Hypothalamus (tissue), 51 donors: ENCODE results near the gene THPO.

Source experiments
- DNase-seq, 51 donors: peaks; one replicate each; lab custom pipeline; 2025; lab: John Stamatoyannopoulos, UW

Gene THPO

DNA sequence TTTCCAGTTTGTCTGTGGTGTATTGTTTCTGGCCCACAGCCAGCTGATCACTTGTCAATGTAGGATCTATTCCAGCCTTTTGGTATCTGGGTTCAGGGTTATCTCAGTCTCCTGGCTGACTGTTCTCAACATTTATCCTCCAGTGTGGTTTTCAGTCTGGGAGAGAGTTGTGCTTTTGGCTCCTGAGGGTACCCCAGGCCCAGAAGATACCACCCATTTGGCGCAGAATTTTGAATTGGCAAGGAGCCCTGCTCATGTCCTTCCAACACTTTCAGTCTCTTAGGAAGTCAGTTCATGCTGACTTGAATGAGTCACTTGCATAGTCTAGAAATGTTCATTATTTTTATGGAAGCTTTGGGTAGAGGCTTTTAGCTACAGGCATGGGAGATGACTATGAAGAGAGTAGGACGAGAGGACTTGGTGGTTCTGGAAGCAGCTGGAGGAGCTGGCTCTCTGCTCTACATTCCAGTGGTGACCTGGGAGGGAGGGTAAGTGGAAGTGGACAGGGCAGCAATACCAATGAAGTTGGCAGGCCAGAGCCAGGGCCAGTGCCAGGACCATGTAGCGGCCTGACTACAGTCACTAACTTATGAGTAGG is 9.3 kb downstream of the THPO start:
- DNase-seq: peak in 30 of 51 donors; percentile 10 to 71 (median 46)

DNA sequence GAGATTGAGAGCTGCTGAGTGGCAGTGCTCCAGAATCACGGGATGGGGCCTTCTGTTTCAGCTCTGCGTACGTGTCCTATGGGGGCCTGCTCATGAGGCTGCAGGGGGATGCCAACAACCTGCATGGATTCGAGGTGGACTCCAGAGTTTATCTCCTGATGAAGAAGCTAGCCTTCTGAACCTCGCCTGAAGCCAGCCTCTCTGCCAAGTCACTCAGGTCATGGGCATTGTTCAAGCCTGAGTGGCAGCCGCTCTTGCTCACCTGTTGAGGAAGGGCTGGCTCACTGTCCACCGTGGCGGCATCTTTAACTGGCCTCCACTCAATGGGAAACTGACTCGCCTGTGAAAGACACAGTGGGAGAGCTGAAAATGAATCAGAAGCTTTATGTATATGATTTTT is 9.9 kb downstream of the THPO start:
- peak in 1 of 51 donors; percentile 32 for DNase-seq

- no peak for DNase-seq
Observed at GRCh38 chr3:184366619-184367289, 11.3 kb downstream of the THPO start.

GRCh38 chr3:184362668-184363546 is 15.1 kb downstream of the THPO start:
- DNase-seq: peak; percentile 66 to 97 (median 89)

- peak in 48 of 51 donors; percentile 17 to 93 (median 78) for DNase-seq
Observed at GRCh38 chr3:184361932-184362667, 15.9 kb downstream of the THPO start.

DNA sequence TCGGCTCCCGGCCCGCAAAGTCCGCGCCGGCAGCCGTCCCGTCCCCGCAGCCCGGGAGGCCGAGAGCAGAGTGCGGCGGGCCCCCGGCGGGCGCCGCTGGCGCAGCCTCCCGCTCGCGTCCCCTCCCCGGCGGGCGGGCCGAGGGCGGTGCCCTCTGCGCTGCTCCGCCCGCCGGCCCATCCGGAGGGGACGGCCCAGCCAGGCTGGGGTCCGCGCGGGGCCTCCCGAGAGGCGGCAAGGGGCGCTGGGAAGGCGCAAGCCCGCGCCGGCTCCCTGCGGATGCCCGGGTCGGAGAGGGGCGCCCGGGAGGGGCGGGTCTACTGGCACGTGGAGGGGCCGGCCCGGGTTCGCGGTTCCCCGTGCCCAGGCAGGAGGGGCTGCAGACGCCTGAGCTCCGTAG is 16.5 kb downstream of the THPO start, which contains the start of the genes CLCN2 and POLR2H:
TSS of gene CLCN2 (minus strand) at position 74 of the 400 bp plus-strand sequence. CDS start 126 bp downstream, outside the sequence.
TSS of gene POLR2H (plus strand) at position 179 of the 400 bp plus-strand sequence. CDS start 1,783 bp downstream, outside the sequence.
- DNase-seq: peak in 44 of 51 donors; percentile 34 to 83 (median 67)

GRCh38 chr3:184360929-184361531 is 17.0 kb downstream of the THPO start:
- DNase-seq: peak in 2 of 51 donors; percentile 55 to 61

- DNase-seq: peak in 9 of 51 donors; percentile 14 to 60 (median 38)
Observed at GRCh38 chr3:184360070-184360928, 17.7 kb downstream of the THPO start.

DNA sequence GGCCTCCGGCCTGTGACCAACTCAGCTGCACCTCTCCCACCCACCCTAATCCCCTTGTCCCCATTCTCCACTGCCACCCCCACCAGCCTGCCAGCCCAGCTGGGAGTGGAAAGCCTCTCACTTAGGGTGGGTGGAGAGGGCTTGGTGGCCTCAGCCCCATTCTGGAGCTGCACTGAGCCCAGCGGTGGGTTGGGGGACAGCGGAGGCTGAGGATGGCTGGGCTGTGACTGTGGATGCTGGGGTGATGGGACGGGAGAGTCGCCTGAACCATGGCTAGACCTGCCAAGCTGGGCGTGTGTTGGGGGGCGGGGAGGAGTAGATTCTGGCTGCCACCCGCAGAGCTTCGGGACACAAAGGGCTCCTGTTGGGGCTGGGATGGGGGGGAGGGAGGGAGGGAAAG is 18.4 kb downstream of the THPO start:
- DNase-seq: peak in 44 of 51 donors; percentile 14 to 89 (median 54)

DNA sequence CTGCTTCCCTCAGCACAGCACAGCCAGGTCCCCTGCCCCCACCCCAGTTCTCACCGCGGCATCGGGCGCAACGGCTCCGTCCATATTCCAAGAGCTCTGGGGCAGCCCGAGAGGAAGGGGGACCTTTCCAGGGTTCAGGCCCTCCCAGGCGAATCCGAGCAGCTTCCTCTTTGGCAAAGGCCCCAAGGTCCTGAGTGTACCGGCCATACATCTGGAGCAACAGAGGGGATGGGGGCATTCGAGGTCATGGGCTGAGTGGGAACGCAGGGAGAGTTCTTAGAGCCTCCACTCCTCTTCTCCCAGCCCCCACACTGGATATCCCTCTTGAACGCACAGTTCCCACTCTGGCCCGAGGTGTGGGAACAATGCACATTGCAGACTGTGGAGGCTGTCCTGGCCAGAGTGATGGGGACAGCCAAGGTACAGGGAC is 19.1 kb downstream of the THPO start:
- no peak for DNase-seq

- no peak for DNase-seq
Observed at GRCh38 chr3:184358124-184358767, 19.8 kb downstream of the THPO start.

DNA sequence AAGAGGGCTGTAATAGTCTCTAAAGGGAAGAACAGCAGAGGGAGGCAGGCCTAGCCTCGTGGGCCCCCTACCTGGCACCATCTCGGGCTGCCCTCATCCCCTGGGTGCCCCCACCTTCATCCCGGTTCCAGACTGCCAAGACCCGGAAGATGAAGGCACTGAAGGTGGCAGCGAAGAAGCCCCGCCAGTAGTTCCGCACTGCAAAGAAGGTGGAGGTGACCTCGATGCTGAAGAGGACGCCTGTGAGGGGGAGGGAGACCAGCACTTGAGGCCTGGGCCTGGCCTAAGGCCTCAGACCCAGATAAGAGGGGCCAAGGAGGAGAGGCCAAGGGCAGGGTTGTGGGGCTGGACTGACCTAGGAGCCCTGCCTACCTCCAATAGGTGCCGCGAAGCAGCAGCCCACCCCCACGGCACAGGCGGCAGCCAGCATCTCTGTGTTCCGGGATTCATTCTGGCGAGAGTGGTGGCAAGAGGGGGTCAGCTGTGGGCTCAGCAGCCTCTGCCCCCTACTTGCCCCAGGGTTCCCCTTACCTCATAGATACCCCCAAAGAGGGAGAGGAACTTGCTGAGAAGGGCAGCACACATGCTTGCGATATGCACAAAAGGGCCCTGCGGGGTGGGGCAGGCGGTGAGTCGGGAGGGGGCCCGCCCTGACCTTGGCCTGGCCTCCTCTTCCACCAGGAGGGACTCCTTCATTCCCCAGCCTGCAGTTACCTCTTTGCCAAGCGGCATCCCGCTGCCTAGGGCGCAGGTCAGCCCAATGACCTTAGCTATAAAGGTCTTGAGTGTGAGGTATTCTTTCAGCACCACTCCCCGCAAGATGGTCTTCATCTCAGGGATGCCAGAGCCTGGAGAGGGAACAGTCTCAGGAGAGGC is 20.5 kb downstream of the THPO start:
- DNase-seq: no peak

DNA sequence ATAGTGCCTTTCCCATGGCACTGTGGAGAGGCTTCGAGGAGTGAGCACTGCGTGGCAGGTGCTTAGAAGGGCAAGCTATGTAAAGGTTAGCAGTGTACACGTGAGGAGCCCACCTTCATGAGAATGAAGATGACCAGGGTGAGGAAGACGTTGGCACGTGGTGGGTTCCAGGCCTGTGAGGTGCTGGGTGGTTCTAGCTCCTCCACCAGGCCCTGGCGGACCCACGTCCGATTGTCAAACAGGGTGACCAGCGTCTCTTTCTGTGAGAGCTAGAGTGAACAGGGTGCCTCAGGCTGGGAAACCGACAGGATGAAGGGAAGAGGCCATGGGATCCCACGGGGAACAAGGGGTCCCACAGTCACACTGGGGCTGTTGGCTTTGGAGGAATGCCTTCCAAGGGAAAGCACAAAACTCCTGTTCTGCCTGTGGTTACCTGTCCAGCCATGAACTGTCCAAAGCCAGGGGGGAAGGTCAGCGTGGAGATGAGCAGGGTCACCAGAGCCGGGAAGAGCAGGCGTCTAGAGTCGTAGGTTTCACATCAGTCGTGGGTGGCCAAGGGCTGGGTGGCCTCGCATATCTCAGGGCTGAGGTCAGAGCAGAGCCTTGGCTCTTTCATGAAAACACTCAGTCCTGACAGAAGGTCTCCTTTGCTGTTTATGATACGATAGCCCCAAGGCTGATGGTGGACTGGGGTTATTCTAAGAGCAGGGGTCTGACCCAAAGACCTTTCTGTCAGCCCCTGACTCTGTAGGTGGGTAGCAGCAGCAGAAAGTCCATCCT is 22.6 kb downstream of the THPO start:
- no peak for DNase-seq

DNA sequence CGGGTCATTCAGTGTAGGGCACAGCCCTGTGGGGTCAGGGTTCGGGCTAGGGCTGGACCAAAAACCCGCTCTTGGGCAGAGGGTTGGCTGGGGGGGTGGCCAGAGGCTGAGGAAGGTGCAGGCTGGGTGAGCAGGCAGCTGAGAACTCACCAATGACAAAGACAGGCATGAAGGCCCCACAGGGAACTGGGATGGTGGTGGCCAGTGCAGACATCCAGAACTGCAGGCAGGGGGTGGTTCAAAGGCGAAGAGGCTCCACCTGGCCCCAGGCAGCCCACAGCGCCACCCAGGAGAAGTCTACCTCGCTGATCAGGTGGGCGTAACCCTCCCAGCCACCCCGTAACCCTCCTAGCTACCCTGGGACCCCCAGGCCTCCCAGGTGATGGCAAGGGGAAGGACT is 23.3 kb downstream of the THPO start:
- DNase-seq: no peak

DNA sequence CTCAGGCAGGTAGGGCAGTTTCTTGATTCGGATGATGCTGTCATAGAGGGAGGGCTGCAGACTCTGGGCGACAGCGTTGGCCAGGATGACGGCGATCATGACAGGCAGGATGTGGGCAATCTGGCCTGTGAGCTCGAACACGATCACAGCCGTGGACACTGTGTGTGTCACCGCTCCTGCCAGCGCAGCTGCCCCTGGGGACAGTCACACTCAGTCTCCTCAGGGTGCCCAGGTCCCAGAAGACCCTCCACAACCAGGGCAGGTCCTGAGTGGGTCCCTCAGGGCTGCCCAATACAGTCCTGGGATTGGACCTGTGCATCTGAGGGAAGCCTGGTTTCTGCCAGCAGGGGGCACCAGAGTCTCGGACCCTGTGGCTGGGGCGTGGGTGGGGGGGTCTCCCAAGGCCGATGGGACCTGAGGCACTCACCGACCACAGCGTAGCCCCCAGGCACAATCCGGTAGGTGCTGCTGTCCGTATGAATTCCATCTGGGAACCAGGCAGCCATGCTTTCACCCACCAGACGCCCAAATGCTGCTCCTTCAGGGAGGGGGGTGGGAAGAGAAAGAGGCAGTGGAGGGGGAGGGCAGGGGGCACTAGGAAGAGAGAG is 23.8 kb downstream of the THPO start:
- peak in 26 of 51 donors; percentile 5 to 68 (median 30) for DNase-seq

DNA sequence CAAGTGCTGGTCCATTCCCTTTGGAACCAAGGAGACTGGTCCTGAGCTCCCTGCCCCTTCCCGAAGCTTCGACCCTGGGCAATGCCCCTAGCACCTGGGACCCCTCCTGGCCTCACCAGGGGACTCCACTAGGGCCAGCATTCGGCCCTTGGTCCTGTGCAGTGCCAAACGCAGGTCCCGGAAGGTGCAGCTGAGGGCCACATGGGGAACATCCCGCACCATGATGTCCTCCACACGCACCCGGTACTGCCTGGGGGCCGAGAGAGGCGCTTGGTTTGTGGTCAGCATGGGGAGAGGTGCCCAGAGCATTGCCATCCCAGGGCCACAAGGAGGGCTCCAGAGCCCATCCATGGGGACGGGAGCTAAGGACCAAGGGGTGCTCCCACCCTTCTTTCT is 24.5 kb downstream of the THPO start:
- no peak for DNase-seq
